Fibroblast of skin of back (primary cell): ENCODE results near the gene CEL.
A peak's percentile ranks its signal among the peaks of the same experiment; 100 is the strongest.
"Not testable (repeated sequence)": the region's sequence is repeated elsewhere in the genome, so short reads cannot be mapped to it uniquely, and the experiment has no call there.

Experiments
- DNase-seq: peaks from one replicate; pipeline ENCODE4 v3.0.0-alpha.2; 2013

Gene CEL

DNA sequence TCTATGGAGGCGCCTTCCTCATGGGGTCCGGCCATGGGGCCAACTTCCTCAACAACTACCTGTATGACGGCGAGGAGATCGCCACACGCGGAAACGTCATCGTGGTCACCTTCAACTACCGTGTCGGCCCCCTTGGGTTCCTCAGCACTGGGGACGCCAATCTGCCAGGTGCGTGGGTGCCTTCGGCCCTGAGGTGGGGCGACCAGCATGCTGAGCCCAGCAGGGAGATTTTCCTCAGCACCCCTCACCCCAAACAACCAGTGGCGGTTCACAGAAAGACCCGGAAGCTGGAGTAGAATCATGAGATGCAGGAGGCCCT is 3.2 kb downstream of the CEL start:
- DNase-seq, result no peak

DNA sequence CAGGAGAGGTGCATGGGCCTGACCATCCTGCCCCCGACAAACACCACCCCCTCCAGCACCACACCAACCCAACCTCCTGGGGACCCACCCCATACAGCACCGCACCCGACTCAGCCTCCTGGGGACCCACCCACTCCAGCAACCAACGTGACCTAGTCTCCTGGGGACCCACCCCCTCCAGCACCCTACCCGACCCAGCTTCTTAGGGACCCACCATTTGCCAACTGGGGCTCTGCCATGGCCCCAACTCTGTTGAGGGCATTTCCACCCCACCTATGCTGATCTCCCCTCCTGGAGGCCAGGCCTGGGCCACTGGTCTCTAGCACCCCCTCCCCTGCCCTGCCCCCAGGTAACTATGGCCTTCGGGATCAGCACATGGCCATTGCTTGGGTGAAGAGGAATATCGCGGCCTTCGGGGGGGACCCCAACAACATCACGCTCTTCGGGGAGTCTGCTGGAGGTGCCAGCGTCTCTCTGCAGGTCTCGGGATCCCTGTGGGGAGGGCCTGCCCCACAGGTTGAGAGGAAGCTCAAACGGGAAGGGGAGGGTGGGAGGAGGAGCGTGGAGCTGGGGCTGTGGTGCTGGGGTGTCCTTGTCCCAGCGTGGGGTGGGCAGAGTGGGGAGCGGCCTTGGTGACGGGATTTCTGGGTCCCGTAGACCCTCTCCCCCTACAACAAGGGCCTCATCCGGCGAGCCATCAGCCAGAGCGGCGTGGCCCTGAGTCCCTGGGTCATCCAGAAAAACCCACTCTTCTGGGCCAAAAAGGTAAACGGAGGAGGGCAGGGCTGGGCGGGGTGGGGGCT is 4.6 kb downstream of the CEL start:
- DNase-seq, result no peak

GRCh38 chr9:133067006-133067405 is 5.2 kb downstream of the CEL start:
- no peak for DNase-seq

DNA sequence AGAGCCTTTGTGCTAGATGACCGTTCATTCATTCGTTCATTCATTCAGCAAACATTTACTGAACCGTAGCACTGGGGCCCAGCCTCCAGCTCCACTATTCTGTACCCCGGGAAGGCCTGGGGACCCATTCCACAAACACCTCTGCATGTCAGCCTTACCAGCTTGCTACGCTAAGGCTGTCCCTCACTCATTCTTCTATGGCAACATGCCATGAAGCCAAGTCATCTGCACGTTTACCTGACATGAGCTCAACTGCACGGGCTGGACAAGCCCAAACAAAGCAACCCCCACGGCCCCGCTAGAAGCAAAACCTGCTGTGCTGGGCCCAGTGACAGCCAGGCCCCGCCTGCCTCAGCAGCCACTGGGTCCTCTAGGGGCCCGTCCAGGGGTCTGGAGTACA is 6.0 kb downstream of the CEL start:
- DNase-seq, result no peak

- DNase-seq, result not testable (repeated sequence)
Observed at GRCh38 chr9:133068431-133068830, 6.7 kb downstream of the CEL start.

- DNase-seq, result not testable (repeated sequence)
Observed at GRCh38 chr9:133070500-133070961, 8.8 kb downstream of the CEL start.

DNA sequence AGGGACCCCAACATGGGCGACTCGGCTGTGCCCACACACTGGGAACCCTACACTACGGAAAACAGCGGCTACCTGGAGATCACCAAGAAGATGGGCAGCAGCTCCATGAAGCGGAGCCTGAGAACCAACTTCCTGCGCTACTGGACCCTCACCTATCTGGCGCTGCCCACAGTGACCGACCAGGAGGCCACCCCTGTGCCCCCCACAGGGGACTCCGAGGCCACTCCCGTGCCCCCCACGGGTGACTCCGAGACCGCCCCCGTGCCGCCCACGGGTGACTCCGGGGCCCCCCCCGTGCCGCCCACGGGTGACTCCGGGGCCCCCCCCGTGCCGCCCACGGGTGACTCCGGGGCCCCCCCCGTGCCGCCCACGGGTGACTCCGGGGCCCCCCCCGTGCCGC is 9.2 kb downstream of the CEL start:
- DNase-seq, result not testable (repeated sequence)

GRCh38 chr9:133071484-133072150 is 9.8 kb downstream of the CEL start:
- DNase-seq, result no peak

- DNase-seq, result not testable (repeated sequence)
Observed at GRCh38 chr9:133072210-133072609, 10.4 kb downstream of the CEL start.

GRCh38 chr9:133073086-133074014 is 11.6 kb downstream of the CEL start:
- DNase-seq, result no peak

- peak; percentile 47 for DNase-seq
Observed at GRCh38 chr9:133074111-133074651, 12.4 kb downstream of the CEL start.

GRCh38 chr9:133075925-133076630 is 14.3 kb downstream of the CEL start:
- DNase-seq, result peak; percentile 96

DNA sequence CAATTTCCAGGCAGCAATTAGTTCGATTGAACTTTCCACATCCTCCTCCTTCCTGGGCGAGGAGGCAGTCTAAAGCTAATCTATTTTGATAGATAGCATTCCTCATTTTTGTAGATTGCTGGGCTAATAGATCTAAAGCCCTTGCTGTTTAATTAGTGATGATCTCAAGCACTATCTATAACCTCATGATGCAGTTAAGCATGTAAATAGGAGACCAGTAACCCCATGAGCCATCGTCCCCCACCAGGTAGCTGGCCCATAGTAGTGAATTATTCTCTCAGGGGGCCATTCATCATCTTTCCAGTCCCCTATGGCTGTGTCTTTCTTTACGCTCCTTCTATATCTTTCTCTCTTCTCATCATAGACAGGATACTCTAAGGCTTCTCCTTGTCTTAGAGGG is 14.9 kb downstream of the CEL start:
- no peak for DNase-seq

GRCh38 chr9:133078486-133078885 is 16.7 kb downstream of the CEL start:
- DNase-seq, result no peak

- peak; percentile 83 for DNase-seq
Observed at GRCh38 chr9:133080161-133080560, 18.4 kb downstream of the CEL start.

GRCh38 chr9:133080786-133081779 is 19.3 kb downstream of the CEL start:
- DNase-seq, result not testable (repeated sequence)

DNA sequence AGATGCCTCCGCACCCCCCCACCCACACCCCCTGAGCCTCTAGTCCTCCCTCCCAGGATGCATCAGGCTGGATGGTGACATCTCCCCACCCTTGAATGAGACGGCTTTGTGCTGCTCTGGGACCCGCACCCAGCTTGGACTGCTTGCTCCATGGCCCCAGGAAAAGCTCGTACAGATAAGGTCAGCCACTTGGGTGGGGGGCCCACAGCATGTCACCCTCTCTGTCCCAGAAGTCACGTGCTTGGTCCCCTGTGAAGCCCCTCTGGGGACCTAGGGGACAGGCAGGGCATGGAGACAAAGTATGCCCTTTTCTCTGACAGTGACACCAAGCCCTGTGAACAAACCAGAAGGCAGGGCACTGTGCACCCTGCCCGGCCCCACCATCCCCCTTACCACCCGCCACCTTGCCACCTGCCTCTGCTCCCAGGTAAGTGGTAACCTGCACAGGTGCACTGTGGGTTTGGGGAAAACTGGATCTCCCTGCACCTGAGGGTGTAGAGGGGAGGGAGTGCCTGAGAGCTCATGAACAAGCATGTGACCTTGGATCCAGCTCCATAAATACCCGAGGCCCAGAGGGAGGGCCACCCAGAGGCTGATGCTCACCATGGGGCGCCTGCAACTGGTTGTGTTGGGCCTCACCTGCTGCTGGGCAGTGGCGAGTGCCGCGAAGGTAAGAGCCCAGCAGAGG is 20.3 kb downstream of the CEL start:
- DNase-seq, result not testable (repeated sequence)

DNA sequence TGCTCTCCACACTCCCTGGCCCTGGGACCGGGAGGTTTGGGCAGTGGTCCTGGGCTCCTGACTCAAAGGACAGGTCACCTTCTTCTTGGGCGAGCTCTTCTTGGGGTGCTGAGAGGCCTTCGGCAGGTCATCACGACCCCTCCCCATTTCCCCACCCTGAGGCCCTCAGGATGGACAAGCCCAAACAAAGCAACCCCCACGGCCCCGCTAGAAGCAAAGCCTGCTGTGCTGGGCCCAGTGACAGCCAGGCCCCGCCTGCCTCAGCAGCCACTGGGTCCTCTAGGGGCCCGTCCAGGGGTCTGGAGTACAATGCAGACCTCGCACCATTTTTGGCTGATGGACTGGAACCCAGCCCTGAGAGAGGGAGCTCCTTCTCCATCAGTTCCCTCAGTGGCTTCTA is 21.9 kb downstream of the CEL start:
- not testable (repeated sequence) for DNase-seq

DNA sequence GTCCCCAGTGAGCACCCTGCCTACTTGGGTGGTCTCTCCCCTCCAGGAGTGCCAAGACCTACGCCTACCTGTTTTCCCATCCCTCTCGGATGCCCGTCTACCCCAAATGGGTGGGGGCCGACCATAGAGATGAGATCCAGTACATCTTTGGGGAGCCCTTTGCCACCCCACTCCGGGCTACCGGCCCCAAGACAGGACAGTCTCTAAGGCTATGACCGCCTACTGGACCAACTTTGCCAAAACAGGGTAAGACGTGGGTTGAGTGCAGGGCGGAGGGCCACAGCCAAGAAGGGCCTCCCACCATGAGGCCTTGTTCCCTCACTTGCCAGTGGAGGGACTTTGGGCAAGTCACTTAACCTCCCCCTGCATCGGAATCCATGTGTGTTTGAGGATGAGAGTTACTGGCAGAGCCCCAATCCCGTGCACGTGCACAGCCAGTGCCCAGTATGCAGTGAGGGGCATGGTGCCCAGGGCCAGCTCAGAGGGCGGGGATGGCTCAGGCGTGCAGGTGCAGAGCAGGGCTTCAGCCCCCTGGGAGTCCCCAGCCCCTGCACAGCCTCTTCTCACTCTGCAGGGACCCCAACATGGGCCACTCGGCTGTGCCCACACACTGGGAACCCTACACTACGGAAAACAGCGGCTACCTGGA is 24.6 kb downstream of the CEL start:
- DNase-seq, result not testable (repeated sequence)

- DNase-seq, result no peak
Observed at GRCh38 chr9:133086894-133087293, 25.1 kb downstream of the CEL start.
